ENCODE measurements around the gene DTX3. TPM values are rescaled to one million over a fixed set of nuclear protein-coding genes. Genes with fewer than 3 reads are reported as not detected.
A peak's percentile ranks its signal among the peaks of the same experiment; 100 is the strongest.

The DTX3 gene
- total RNA-seq, 1 experiment from 2014 or later = 67.5 TPM

- peaks cover 0 to 15% (median 10%) of the 10 kb centered on the region in 3 experiments; a peak in 6 of 7 replicates for H3K36me3 Mint-ChIP-seq (ENCODE audit: insufficient read depth in 1 of 3, low read depth in 3 of 3)
- no peak within 1 kb of the TSS for H2AK5ac ChIP-seq (ENCODE audit: insufficient read length, low read length)
Observed at GRCh38 chr12:57590864-57591781, 13.5 kb upstream of the DTX3 start, which contains the start of gene PIP4K2C. TSS of gene PIP4K2C (plus strand) at chr12:57591192. CDS start at chr12:57591290, 98 bp downstream.

More at GRCh38 chr12:57590864-57591781, 13.5 kb upstream of the DTX3 start, which contains the start of gene PIP4K2C:
- Mint-ChIP-seq H3K4me3 (peak within 1 kb of the TSS; percentile 84 to 93), H3K9me3 (no peaks in the 10 kb centered on the region), H3K4me1 (peaks cover 15 to 20% of the 10 kb centered on the region in 2 experiments), H3K27me3 (ENCODE audit: low read depth) (no peaks in the 10 kb centered on the region), H3K27ac (peak within 1 kb of the TSS; percentile 7 to 92 (median 73); a peak in 5 of 7 replicates)
- Histone ChIP-seq H4K5ac (ENCODE audit: insufficient read length, low read depth, low read length) (no peak within 1 kb of the TSS), H2BK15ac (ENCODE audit: low read depth, low read length) (no peak within 1 kb of the TSS), H4K91ac (ENCODE audit: insufficient read length, low read depth, low read length) (no peak within 1 kb of the TSS), H3K4me1 (ENCODE audit: insufficient read depth, low read length) (peaks cover 5% of the 10 kb centered on the region; the same call in 1 of the 2 replicates), H4K8ac (replicated peaks; ENCODE audit: insufficient read length, low read depth, low read length) (no peak within 1 kb of the TSS), H3K14ac (ENCODE audit: insufficient read depth, low read length) (peak within 1 kb of the TSS; percentile 54), H3K9me3 (ENCODE audit: control insufficient read depth, low read depth, low read length) (no peaks in the 10 kb centered on the region), H3K56ac (ENCODE audit: insufficient read length, low read depth, low read length) (no peak within 1 kb of the TSS), H3K27ac (ENCODE audit: insufficient read length, low read depth, low read length) (peak within 1 kb of the TSS; percentile 36), H2BK12ac (ENCODE audit: insufficient read length, low read depth, low read length) (no peak within 1 kb of the TSS), H3T11ph (ENCODE audit: low read length) (no peak within 1 kb of the TSS), H3K27me3 (ENCODE audit: insufficient read depth, low read length) (no peaks in the 10 kb centered on the region), H2BK20ac (ENCODE audit: low read depth, low read length, poor library complexity, severe bottlenecking) (no peak within 1 kb of the TSS), H3K4me2 (ENCODE audit: insufficient read depth, insufficient read length, low read length) (peak within 1 kb of the TSS; percentile 58), H3K79me2 (ENCODE audit: insufficient read depth, low read length) (peaks cover 3% of the 10 kb centered on the region; the same call in 1 of the 2 replicates), H3K18ac (ENCODE audit: insufficient read length, low read depth, low read length) (peak within 1 kb of the TSS; percentile 85), H3K23me2 (ENCODE audit: insufficient read length, low read depth, low read length, poor library complexity, severe bottlenecking) (peaks cover 16% of the 10 kb centered on the region), H3K79me1 (ENCODE audit: insufficient read depth, low read depth, low read length, poor library complexity, severe bottlenecking) (peaks cover 8% of the 10 kb centered on the region), H3K23ac (ENCODE audit: insufficient read length, low read depth, low read length) (no peak within 1 kb of the TSS), H3K4ac (ENCODE audit: low read depth, low read length) (no peak within 1 kb of the TSS), H4K20me1 (ENCODE audit: control insufficient read depth, insufficient read depth, insufficient read length) (no peaks in the 10 kb centered on the region), H3K9ac (ENCODE audit: extremely low read depth, insufficient read length, low read length) (peak within 1 kb of the TSS; percentile 35), H2AFZ (ENCODE audit: low read length) (peak within 1 kb of the TSS; percentile 24), H2BK5ac (ENCODE audit: insufficient read length, low read length) (no peak within 1 kb of the TSS), H2BK120ac (ENCODE audit: low read depth, low read length, poor library complexity, severe bottlenecking) (no peak within 1 kb of the TSS)
- peak; percentile 98 for DNase-seq
- no peak for TF ChIP-seq CTCF (conservative IDR thresholded peaks at IDR 0.05)
- WGBS (ENCODE audit: extremely low coverage, insufficient read length, low lambda C conversion rate) = no CpG with 5 or more reads among the region's 69 CpGs
